Activated CD8-positive, alpha-beta T cell treated with anti-CD3 and anti-CD28 coated beads, Interleukin-2, amount 10 ng/mL, durations not matched to agents 7 days and 5 days (primary cell): ENCODE measurements around the gene LGALS13. TPM values are rescaled to one million over a fixed set of nuclear protein-coding genes. Genes with fewer than 3 reads are reported as not detected.
"Not testable (repeated sequence)": the region's sequence is repeated elsewhere in the genome, so short reads cannot be mapped to it uniquely, and the experiment has no call there.

ENCODE experiments used
- ATAC-seq: fragments of 150-1000 bp; cut with Tn5 transposase; one replicate; pipeline ENCODE4 v1.10.0; 2021; ENCODE audit warnings: moderate library complexity
- CTCF ChIA-PET: fragments of 350-600 bp; sonication (Branson Sonifier 250); formaldehyde crosslinking; loops from one replicate; lab custom pipeline; 2021; ENCODE audit warnings: antibody characterized with exemption; lab: Charles Lee
- POLR2A ChIA-PET: fragments of 350-600 bp; sonication (Branson Sonifier 250); formaldehyde crosslinking; loops from one replicate; lab custom pipeline; 2021; ENCODE audit warnings: antibody characterized with exemption; lab: Charles Lee
- DNase-seq: peaks from one replicate; pipeline ENCODE4 v3.0.0-alpha.2; 2020
- H3K27ac Mint-ChIP-seq: one replicate; pipeline ENCODE4 v1.8.0; 2021; ENCODE audit warnings: mild to moderate bottlenecking, mixed read lengths
- H3K27me3 Mint-ChIP-seq: one replicate; pipeline ENCODE4 v1.8.0; 2021; ENCODE audit warnings: low read depth, mixed read lengths
- H3K36me3 Mint-ChIP-seq: one replicate; pipeline ENCODE4 v1.8.0; 2021; ENCODE audit warnings: low read depth, mixed read lengths
- H3K4me1 Mint-ChIP-seq: one replicate; pipeline ENCODE4 v1.8.0; 2021; ENCODE audit warnings: low read depth, mixed read lengths
- H3K4me3 Mint-ChIP-seq: one replicate; pipeline ENCODE4 v1.8.0; 2021; ENCODE audit warnings: mild to moderate bottlenecking, mixed read lengths
- H3K9me3 Mint-ChIP-seq: one replicate; pipeline ENCODE4 v1.8.0; 2022; ENCODE audit warnings: mixed read lengths; ENCODE audit not compliant: insufficient read depth
- total RNA-seq, 2 experiments: library from RNA; stranded (reverse); gene quantifications; one replicate each; pipeline ENCODE4 v1.2.3, GENCODE V29; 2021

The LGALS13 gene
- total RNA-seq, 2 experiments from 2014 or later, result not detected

DNA sequence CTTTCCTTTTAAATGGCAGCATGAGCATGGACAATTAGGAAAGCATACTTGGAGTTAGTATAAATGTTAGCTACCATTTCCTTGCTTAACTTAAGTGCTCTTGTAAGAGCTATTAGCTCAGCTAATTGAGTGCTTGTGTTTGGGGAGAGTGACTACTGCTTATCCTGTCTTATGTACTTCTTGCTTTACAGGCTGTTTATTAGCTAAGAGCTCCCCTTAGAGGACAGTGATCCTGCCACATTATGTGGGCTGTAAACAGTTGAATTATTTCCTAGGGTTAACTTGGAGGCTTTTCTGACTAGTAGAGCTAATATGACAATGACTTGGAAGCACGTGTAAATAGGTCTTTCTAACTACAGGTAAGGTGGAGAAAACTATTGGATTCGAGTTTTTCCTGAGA lies 25.3 kb downstream of the LGALS13 start:
- H3K9me3 Mint-ChIP-seq, DNase-seq, POLR2A ChIA-PET, ATAC-seq, H3K4me3 Mint-ChIP-seq, H3K4me1 Mint-ChIP-seq, H3K36me3 Mint-ChIP-seq, H3K27ac Mint-ChIP-seq: not testable (repeated sequence)
- CTCF ChIA-PET, result interaction anchor here (1.0 to 1.4 kb wide), 2 partner anchors 38 to 130 kb away, joined by 3 read pairs; no protein-coding TSS in a partner anchor
- H3K27me3 Mint-ChIP-seq, result peaks cover 28% of the 10 kb centered on the region

DNA sequence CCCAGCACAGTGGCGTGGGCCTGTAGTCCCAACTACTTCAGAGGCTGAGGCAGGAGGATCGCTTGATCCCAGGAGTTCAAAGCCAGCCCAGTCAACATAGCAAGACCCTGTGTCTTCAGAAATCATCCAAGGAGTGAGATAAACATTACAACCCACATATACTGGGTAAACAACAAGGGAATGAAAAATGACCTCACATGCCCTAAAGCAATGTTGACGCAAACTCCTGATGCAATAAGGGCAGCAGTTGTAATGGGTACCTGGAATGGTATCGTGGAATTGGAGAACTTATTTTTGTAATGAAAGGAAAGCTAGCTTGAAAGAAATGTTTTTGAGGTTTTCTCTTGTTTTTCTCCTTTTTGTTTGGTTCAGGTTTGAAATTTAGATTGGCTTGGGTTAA lies 28.9 kb downstream of the LGALS13 start:
- Mint-ChIP-seq H3K4me3 (no peak overlapping the region), H3K27me3 (peaks cover 17% of the 10 kb centered on the region), H3K27ac (no peak overlapping the region), H3K36me3 (no peaks in the 10 kb centered on the region), H3K4me1 (no peaks in the 10 kb centered on the region), H3K9me3 (no peaks in the 10 kb centered on the region)
- ATAC-seq, result no peak
- ChIA-PET CTCF (no interaction called here), POLR2A (no interaction called here)
- DNase-seq, result no peak

DNA sequence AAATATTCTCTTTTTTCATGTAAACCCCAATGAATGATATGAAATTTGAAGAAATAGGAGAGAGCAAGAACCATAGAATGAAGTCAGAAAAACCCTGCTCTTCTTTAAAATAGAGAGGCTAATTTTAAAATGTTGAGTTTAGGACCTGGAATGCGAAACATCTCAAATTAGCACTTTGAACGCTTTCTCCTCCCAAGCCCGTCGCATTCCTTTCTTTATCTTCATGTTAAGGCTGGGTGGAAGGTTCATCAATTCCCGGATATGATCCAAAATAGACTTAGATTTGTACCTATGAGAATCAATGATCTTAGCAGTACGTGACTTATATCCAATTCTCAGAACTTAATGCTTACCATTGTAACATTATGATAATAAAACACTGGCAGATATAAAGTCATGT lies 29.3 kb downstream of the LGALS13 start:
- POLR2A ChIA-PET, result no interaction called here
- CTCF ChIA-PET, result no interaction called here
- ATAC-seq, result no peak
- no peaks in the 10 kb centered on the region for H3K9me3 Mint-ChIP-seq
- no peak overlapping the region for H3K27ac Mint-ChIP-seq
- H3K36me3 Mint-ChIP-seq, result no peaks in the 10 kb centered on the region
- H3K4me3 Mint-ChIP-seq, result no peak overlapping the region
- peaks cover 15% of the 10 kb centered on the region for H3K27me3 Mint-ChIP-seq
- no peak for DNase-seq
- H3K4me1 Mint-ChIP-seq, result no peaks in the 10 kb centered on the region

DNA sequence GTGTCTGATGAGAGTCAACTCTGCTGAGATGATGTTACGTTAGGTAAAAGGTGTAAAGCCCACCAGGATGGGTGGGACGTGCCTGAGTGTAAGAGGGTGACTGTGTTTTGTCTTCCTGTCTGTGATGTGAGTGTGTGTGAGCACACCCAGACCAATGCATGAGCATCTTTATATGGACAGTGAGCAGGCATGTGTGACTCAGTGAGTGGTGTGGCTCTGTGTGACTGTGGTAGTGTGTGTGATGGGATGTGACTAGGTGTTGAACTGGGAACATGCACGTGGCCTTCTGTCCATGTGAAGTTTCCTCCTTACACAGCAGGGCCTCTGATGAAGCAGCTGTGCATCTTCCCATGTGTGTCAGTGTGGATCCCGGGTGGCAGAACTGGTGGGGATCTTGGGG lies 35.6 kb downstream of the LGALS13 start:
- no peak for DNase-seq
- H3K36me3 Mint-ChIP-seq, result no peaks in the 10 kb centered on the region
- CTCF ChIA-PET, result no interaction called here
- no peak overlapping the region for H3K4me3 Mint-ChIP-seq
- peaks cover 27% of the 10 kb centered on the region for H3K27me3 Mint-ChIP-seq
- ATAC-seq, result no peak
- POLR2A ChIA-PET, result no interaction called here
- H3K4me1 Mint-ChIP-seq, result no peaks in the 10 kb centered on the region
- no peaks in the 10 kb centered on the region for H3K9me3 Mint-ChIP-seq
- no peak overlapping the region for H3K27ac Mint-ChIP-seq

DNA sequence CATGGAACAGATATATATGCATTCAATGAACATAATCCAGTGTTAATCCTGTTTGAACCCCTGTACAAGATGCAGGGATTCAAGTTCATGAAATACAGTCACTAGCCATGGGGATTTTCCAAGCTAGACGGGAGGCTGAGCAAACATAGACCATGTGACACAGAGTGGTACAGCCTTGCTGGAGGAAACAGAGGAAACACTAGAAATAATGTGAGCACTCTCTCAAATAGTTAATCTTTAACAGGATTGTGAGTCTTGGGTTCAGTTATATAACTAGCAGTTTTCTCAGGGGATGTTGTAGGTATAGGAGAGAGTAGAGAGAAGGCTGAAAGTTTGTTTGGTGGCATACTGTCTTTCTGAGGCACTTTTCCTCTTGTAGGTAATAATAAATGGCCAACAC lies 39.4 kb downstream of the LGALS13 start:
- ChIA-PET POLR2A (no interaction called here), CTCF (no interaction called here)
- no peaks in the 10 kb centered on the region for H3K9me3 Mint-ChIP-seq
- H3K4me1 Mint-ChIP-seq, result no peaks in the 10 kb centered on the region
- no peak overlapping the region for H3K27ac Mint-ChIP-seq
- no peak for DNase-seq
- no peak for ATAC-seq
- H3K27me3 Mint-ChIP-seq, result peaks cover 19% of the 10 kb centered on the region
- no peaks in the 10 kb centered on the region for H3K36me3 Mint-ChIP-seq
- H3K4me3 Mint-ChIP-seq, result no peak overlapping the region

DNA sequence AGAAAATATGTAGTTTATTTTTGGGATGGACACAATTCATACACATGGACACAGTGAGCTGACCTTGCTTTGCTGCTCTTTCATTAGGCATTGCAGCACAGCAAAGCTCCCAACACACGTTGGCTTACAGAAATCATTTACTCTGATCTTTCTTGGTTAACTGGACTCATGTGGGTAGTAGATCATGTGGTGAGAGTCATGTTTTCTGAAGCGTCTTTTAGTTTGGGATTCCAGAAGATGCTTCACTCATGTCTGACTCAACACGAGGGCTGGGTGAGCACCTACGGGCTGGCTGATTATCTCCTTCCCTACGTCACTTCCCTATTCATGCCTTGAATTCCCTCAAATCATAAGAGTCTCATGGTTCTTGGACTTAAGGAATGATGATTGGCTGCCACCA lies 41.3 kb downstream of the LGALS13 start:
- no peak overlapping the region for H3K27ac Mint-ChIP-seq
- ATAC-seq (no peak), DNase-seq (no peak)
- H3K4me3 Mint-ChIP-seq, result no peak overlapping the region
- no peaks in the 10 kb centered on the region for H3K4me1 Mint-ChIP-seq
- POLR2A ChIA-PET, result no interaction called here
- no peaks in the 10 kb centered on the region for H3K9me3 Mint-ChIP-seq
- peaks cover 20% of the 10 kb centered on the region for H3K27me3 Mint-ChIP-seq
- H3K36me3 Mint-ChIP-seq, result no peaks in the 10 kb centered on the region
- CTCF ChIA-PET, result interaction anchor here (1.1 kb wide), 1 partner anchor 200 kb away, joined by 3 read pairs; no protein-coding TSS in a partner anchor

DNA sequence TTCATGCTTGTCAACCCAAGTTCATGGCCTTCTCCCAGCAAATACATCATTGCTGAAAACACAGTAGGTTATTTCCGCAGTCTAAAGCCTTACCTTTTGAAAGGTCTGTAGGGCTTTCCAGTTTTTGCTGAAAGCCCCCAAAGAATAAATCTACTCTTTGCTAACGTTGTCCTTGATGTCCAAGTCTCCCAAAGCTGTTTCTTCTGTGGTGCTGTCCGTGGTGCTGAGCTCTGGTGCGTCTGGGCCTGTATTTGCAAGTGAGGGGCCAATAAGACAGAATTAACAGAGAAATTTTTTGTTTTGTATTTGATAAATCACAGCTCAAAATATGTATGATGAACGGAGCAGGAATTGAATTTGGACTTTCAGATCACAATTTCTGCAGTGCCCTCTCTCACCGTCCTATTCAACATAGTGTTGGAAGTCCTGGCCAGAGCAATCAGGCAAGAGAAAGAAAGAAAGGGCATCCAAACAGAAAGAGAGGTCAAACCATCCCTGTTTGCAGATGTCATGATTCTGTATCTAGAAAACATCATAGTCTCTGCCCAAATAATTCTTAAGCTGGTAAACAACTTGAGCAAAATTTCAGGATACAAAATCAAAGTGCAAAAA lies 43.6 kb downstream of the LGALS13 start:
- H3K9me3 Mint-ChIP-seq, result no peaks in the 10 kb centered on the region
- no peaks in the 10 kb centered on the region for H3K4me1 Mint-ChIP-seq
- ATAC-seq (no peak), DNase-seq (peak; percentile 52)
- H3K27me3 Mint-ChIP-seq, result peaks cover 23% of the 10 kb centered on the region
- no peak overlapping the region for H3K27ac Mint-ChIP-seq
- H3K36me3 Mint-ChIP-seq, result no peaks in the 10 kb centered on the region
- ChIA-PET POLR2A (no interaction called here), CTCF (no interaction called here)
- H3K4me3 Mint-ChIP-seq, result no peak overlapping the region

DNA sequence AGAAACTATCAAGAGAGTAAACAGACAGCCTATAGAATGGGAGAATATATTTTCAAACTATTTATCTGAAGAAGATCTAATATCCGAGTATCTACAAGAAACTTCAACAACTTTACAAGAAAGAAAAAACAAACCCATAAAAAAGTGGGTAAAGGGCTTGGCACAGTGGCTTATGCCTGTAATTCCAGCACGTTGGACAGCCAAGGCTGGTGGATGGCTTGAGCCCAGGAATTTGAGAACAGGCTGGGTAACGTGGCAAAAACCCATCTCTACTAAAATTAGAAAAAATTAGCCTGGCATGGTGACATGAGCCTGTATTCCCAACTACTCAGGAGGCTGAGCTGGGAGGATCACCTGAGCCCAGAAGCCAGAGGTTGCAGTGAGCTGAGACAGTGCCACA lies 45.6 kb downstream of the LGALS13 start:
- no peak for DNase-seq
- H3K4me1 Mint-ChIP-seq, result no peaks in the 10 kb centered on the region
- CTCF ChIA-PET, result no interaction called here

DNA sequence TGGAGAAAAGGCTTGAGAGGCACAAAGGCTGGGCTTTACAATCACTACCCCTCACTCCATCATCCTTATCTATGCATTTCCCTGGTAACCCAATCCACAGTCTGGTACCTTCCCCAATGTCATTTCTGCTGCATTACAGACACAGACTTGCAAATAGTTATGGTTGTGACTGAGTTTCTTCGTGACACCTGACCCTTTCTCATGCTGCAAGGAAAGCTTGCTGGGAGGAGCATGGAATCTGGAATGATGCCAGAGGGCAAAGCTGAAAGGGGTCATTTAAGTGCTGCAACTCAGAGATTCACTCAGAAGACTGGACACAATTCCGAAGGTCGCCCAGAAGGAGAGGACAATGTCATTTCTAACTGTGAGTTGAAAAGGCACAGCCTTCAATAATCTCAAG lies 53.3 kb downstream of the LGALS13 start, which contains the start of gene LGALS16:
Gene LGALS16, plus strand, starts transcription at position 301 of the 400 bp plus-strand sequence. Its CDS starts 49 bp downstream, at position 350.
- ChIA-PET CTCF (no interaction called here), POLR2A (no interaction called here)
- no peak for DNase-seq
- H3K36me3 Mint-ChIP-seq, result no peaks in the 10 kb centered on the region
- H3K4me3 Mint-ChIP-seq, result no peak within 1 kb of the TSS
- H3K27me3 Mint-ChIP-seq, result peaks cover 35% of the 10 kb centered on the region
- no peaks in the 10 kb centered on the region for H3K4me1 Mint-ChIP-seq
- H3K9me3 Mint-ChIP-seq, result no peaks in the 10 kb centered on the region
- H3K27ac Mint-ChIP-seq, result no peak within 1 kb of the TSS
- ATAC-seq, result no peak

More for the DNA sequence above, 45.6 kb downstream of the LGALS13 start:
- Mint-ChIP-seq H3K36me3 (no peaks in the 10 kb centered on the region), H3K9me3 (no peaks in the 10 kb centered on the region), H3K4me3 (no peak overlapping the region), H3K27me3 (peaks cover 33% of the 10 kb centered on the region), H3K27ac (no peak overlapping the region)
- POLR2A ChIA-PET, result no interaction called here
- ATAC-seq, result no peak

Other genes starting within 250 kb of the LGALS13 start
- 10 to 100 TPM; 48.2 to 48.9 TPM for gene PAF1, start 211.4 kb upstream of the LGALS13 start, total RNA-seq
- gene MED29, start 211.1 kb upstream of the LGALS13 start, total RNA-seq, result 10 to 100 TPM; 32.6 to 39.3 TPM
- 10 to 100 TPM; 72.4 to 91.4 TPM for gene ZFP36, start 195.7 kb upstream of the LGALS13 start, total RNA-seq
- 10 to 100 TPM; 64.4 to 68.5 TPM for gene PLEKHG2, start 189.9 kb upstream of the LGALS13 start, total RNA-seq
- 1,000 to 10,000 TPM; 2,100 to 2,157 TPM for gene RPS16, start 166.6 kb upstream of the LGALS13 start, total RNA-seq
- 100 to 1,000 TPM; 144 to 147 TPM for gene SUPT5H, start 156.9 kb upstream of the LGALS13 start, total RNA-seq
- gene TIMM50, start 121.7 kb upstream of the LGALS13 start, total RNA-seq, result 10 to 100 TPM; 56.1 to 65.9 TPM
- gene DLL3, start 103.6 kb upstream of the LGALS13 start, total RNA-seq, result under 1 TPM; 0.26 to 0.29 TPM
- not detected for gene SELENOV, start 87.4 kb upstream of the LGALS13 start, total RNA-seq
- 1 to 10 TPM; 4.1 to 4.3 TPM for gene EID2B, start 69.7 kb upstream of the LGALS13 start, total RNA-seq
- 10 to 100 TPM; 18.9 to 19.9 TPM for gene EID2, start 62.4 kb upstream of the LGALS13 start, total RNA-seq
- not detected for gene LGALS16, start 53.4 kb downstream of the LGALS13 start, total RNA-seq
- gene LGALS14, start 102.0 kb downstream of the LGALS13 start, total RNA-seq, result not detected
- gene CLC, start 135.5 kb downstream of the LGALS13 start, total RNA-seq, result not detected
- not detected for gene LEUTX, start 176.3 kb downstream of the LGALS13 start, total RNA-seq
- 1 to 10 TPM; 7.5 to 8.5 TPM for gene DYRK1B, start 231.6 kb downstream of the LGALS13 start, total RNA-seq
- gene FBL, start 243.9 kb downstream of the LGALS13 start, total RNA-seq, result 100 to 1,000 TPM; 385 to 399 TPM